ENCODE results near the gene KCNG4.

GRCh38 chr16:84232969-84233368 is 6.8 kb downstream of the KCNG4 start:
- TF ChIP-seq CTCF (conservative IDR thresholded peaks at IDR 0.05; ENCODE audit: low read length) (no peak), EZH2phosphoT487 (IDR thresholded peaks at IDR 0.05; ENCODE audit: borderline replicate concordance) (no peak)

Data from Loucy (cell line).